Activated CD4-positive, alpha-beta T cell treated with anti-CD3 and anti-CD28 coated beads, Interleukin-2, amount 50 U/mL, for 4 hours (primary cell): Measurements from ENCODE around the gene RNASEH2C.
"Not testable (repeated sequence)": the region's sequence is repeated elsewhere in the genome, so short reads cannot be mapped to it uniquely, and the experiment has no call there.

Experiments
- DNase-seq, 2 experiments: peaks; one replicate each; pipeline ENCODE4 v3.0.0-alpha.2; 2020

The RNASEH2C gene

DNA sequence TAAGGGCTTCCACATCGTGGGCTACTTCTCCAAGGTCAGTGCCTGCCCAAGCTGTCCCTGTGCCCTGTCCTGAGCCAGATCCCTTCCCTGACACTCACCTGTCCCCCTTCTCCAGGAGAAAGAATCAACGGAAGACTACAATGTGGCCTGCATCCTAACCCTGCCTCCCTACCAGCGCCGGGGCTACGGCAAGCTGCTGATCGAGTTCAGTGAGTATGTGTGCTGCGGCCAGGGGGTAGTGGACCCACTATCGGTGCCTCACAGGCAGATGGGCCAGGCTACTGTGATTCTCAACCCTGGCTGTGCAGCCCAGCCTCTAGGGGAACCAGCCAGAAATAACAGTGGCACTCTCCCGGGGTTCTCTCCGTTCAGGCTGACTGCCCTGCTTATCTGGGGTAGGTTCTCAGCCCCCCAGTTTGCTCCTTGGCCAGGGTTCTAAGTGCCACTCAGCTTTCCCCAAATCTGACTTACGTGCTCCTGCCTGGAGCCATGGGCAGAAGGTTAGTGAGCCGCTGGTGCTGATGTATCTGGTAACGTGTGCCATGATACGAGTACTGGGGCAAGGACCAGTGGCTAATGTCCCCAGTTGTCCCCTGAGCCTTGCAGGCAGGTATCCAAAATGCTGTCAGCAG is 3.7 kb downstream of the RNASEH2C start:
- no peak for DNase-seq

GRCh38 chr11:65716302-65716701 is 4.3 kb downstream of the RNASEH2C start:
- DNase-seq: no peak

DNA sequence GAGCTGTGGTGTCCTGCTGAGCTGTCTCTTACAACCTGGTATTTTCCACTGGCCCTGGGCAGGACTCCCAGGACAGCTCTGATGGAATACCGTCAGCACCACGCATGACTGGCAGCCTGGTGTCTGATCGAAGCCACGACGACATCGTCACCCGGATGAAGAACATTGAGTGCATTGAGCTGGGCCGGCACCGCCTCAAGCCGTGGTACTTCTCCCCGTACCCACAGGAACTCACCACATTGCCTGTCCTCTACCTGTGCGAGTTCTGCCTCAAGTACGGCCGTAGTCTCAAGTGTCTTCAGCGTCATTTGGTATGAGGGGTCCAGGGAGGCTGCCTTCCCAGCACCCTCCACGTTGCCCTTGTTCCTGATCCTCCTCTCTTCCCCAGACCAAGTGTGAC is 6.2 kb downstream of the RNASEH2C start:
- no peak for DNase-seq

DNA sequence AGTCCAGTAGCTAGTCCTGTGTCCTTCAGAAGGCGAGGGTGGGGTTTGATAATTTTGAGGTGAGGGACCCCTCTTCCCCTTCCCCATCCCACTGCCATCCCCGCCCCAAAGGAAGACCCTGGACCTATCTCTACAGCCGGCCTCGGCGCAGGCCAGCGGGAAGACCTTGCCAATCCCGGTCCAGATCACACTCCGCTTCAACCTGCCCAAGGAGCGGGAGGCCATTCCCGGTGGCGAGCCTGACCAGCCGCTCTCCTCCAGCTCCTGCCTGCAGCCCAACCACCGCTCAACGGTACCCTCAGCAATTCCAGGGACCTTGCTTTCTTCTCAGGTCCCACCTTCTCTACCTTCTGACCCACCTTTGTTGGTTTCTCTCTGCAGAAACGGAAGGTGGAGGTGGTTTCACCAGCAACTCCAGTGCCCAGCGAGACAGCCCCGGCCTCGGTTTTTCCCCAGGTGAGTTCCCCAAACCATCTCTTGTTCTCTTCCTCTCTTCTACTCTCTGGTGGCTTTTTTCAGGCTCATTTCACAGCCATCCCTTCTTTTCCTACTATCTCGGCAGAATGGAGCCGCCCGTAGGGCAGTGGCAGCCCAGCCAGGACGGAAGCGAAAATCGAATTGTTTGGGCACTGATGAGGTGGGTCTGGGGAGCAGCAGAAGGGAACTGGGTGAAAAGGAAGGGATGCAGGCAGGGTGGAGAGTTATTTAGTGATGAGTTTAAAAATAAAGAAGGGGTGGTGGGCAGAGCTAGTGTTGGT is 7.2 kb downstream of the RNASEH2C start:
- no peak for DNase-seq

DNA sequence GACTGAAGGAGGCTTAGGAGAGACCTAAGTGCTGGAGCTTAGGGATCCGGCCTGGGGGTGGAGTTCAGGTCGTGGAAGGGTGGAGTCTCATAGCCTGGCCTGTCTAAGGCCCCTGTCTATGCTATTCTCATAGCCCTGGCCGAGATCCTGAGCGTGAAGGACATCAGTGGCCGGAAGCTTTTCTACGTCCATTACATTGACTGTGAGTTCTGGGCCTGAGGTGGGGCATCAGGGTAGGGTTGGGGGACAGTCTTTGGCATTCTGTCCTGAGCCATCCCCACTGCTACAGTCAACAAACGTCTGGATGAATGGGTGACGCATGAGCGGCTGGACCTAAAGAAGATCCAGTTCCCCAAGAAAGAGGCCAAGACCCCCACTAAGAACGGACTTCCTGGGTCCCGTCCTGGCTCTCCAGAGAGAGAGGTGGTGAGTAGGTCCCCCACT is 7.9 kb downstream of the RNASEH2C start:
- no peak for DNase-seq

GRCh38 chr11:65711785-65712632 is 8.6 kb downstream of the RNASEH2C start, which contains the start of gene KAT5:
TSS of gene KAT5 (plus strand) at chr11:65712252. CDS start at chr11:65712268, 16 bp downstream.
- peak; percentile 97 for DNase-seq

- DNase-seq: no peak
Measured at GRCh38 chr11:65710421-65710820, 10.2 kb downstream of the RNASEH2C start.

- DNase-seq: no peak
Measured at GRCh38 chr11:65709661-65710060, 10.9 kb downstream of the RNASEH2C start.

- no peak for DNase-seq
Measured at GRCh38 chr11:65708451-65708850, 12.1 kb downstream of the RNASEH2C start.

- DNase-seq: not testable (repeated sequence)
Measured at GRCh38 chr11:65707002-65707401, 13.6 kb downstream of the RNASEH2C start.

DNA sequence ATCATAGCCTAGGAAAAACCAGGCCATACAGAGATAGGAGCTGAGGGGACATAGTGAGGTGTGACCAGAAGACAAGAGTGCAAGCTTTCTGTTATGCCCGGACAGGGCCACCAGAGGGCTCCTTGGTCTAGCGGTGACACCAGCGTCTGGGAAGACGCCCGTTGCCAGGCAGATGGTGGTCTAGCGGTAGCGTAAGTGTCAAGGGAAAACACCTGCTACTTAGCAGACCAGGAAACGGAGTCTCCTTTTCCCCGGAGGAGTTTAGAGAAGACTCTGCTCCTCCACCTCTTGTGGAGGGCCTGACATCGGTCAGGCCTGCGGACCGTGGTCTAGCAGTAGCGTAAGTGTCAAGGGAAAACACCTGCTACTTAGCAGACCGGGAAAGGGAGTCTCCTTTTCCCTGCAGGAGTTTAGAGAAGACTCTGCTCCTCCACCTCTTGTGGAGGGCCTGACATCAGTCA is 14.3 kb downstream of the RNASEH2C start:
- peak; percentile 71 to 74 for DNase-seq

- DNase-seq: no peak
Measured at GRCh38 chr11:65703846-65704245, 16.8 kb downstream of the RNASEH2C start.

GRCh38 chr11:65701686-65702085 is 18.9 kb downstream of the RNASEH2C start:
- DNase-seq: no peak

GRCh38 chr11:65700399-65700798 is 20.2 kb downstream of the RNASEH2C start:
- no peak for DNase-seq

GRCh38 chr11:65699306-65699705 is 21.3 kb downstream of the RNASEH2C start:
- DNase-seq: no peak

DNA sequence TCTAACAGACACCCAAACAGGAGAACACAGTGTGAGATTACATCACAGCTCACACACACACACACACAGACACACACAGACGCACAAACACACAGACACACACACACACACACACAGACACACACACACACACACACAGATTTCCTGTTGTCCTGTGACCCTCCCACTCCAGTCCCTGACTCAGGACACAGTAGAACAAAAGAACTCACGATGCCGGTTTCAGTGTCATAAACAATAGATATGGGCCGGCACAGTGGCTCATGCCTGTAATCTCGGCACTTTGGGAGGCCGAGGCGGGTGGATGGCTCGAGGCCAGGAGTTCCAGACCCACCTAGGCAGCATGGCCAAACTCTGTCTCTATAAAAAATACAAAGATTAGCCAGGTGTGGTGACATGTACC is 22.4 kb downstream of the RNASEH2C start:
- DNase-seq: no peak

DNA sequence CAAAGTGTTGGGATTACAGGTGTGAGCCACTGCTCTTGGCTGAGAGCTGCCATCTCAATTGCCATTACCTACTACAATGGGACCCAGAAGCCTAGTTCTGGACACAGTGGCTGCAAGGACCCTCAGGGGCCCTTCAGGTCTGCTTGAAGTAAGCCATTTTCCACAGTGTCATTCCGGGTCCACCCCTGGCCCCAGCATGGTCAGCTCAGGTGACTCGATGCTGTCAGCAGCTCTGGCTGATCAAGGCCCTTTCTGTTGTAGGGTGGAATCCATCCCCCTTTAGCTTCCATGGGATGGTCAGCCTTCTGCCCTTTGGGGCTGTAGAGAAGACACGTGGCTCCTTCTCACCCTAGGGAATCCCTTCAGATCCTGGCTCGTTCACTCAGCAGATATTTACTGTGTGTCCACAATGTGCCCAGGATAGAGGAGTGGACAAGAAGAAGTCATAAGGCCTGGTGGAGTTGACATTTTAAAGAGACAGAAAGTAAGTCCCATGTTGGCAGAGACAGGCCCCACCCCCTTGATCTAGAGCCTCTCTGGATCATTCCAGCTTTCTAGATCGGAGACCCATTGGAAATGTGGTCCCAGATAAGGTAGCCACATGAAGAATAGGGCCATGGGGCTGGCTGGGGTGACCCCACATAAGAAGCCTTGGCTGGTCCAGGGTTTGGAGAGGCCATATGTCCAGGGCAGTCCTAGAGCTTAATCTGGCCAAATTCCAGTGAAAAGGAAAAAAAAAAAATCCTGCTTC is 23.6 kb downstream of the RNASEH2C start:
- no peak for DNase-seq

DNA sequence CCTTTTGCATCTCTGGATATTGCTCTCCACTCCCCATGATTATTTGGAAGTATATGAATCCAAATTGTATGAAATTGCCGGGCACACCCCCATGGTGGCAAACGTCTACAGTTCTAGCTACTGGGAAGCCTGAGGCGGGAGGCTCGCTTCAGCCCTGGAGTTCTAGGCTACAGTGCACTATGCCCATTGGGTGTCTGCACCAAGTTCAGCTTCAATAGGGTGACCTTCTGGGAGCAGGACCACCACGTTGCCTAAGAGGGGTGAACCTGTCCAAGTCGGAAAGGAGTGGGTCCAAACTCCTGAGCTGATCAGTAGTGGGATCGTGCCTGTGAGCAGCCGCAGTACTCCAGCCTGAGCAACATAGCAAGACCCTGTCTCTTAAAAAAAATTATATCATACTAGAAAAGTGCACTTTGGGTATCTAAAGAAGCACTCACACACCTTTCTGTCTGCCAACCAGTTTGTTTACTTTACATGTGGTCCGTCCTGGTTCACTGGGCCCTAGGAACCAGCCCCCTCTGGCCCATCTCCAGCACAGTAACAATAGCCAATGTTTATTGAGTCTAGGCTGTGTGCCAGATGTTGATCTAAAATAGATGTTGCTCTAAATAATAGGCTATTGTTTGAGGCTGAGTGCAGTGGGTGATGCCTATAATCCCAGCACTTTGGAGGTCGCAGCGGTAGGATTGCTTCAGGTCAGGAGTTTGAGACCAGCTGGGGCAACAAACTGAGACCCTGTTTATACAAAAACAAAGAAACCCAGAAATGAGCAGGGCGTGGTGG is 24.9 kb downstream of the RNASEH2C start:
- no peak for DNase-seq

- no peak for DNase-seq
Measured at GRCh38 chr11:65692367-65692766, 28.2 kb downstream of the RNASEH2C start.

DNA sequence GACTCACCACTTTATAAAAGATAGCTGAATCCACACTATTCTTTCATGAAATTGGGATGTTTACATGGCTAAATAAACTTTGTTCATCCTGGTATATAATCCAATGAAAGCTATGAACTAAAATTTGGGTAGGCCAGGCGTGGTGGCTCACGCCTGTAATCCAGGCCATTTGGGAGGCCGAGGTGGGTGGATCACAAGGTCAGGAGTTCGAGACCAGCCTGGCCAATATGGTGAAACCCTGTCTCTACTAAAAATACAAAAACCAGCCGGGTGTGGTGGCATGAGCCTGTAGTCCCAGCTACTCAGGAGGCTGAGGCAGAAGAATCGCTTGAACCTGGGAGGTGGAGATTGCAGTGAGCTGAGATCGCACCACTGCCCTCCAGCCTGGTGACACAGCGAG is 28.8 kb downstream of the RNASEH2C start:
- not testable (repeated sequence) for DNase-seq

DNA sequence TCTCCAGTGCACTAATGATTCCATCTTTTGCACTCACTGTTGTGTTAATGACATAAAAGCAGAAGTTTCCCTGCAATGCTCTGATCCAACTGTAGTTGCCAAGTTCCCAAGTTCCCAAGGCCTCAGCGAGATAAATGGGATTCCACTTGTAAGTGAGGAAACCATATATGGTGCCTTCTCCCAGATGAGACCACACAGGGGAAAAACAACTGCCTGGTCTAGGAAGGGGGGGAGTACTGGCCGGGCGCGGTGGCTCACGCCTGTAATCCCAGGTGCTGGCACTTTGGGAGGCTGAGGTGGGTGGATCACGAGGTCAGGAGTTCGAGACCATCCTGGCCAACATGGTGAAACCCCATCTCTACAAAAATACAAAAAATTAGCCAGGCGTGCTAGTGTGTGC is 34.6 kb downstream of the RNASEH2C start:
- DNase-seq: no peak

GRCh38 chr11:65683480-65683879 is 37.1 kb downstream of the RNASEH2C start:
- DNase-seq: not testable (repeated sequence)
